ENCODE measurements around the gene HOXC6.

GRCh38 chr12:54037360-54038283, 9.4 kb downstream of the HOXC6 start:
- TF ChIP-seq CTCF (conservative IDR thresholded peaks at IDR 0.05; ENCODE audit: low read depth, low read length) (no peak), EZH2 (IDR thresholded peaks at IDR 0.05; ENCODE audit: low read length, unreplicated experiment) (no peak), EZH2phosphoT487 (IDR thresholded peaks at IDR 0.05; ENCODE audit: borderline replicate concordance, low read length) (no peak)

Measured in PC-3 (cell line).